GM18511 (cell line): ENCODE results near the gene NUMA1.

ENCODE experiments used
- ATAC-seq: cut with Tn5 transposase; IDR thresholded peaks from one replicate; pipeline ENCODE4 v1.9.1; 2021; ENCODE audit warnings: mild to moderate bottlenecking, moderate library complexity; ENCODE audit not compliant: unreplicated experiment

Gene NUMA1

GRCh38 chr11:71977743-71978418 lies 102.5 kb downstream of the NUMA1 start:
- peak; percentile 63 for ATAC-seq

- ATAC-seq = no peak
These were observed 103.3 kb downstream of the NUMA1 start for GRCh38 chr11:71977090-71977489.

GRCh38 chr11:71976551-71976950 lies 103.8 kb downstream of the NUMA1 start:
- ATAC-seq = no peak

GRCh38 chr11:71971680-71972079 lies 108.7 kb downstream of the NUMA1 start:
- no peak for ATAC-seq

- no peak for ATAC-seq
These were observed 115.7 kb downstream of the NUMA1 start for GRCh38 chr11:71964641-71965040.

- ATAC-seq = no peak
These were observed 116.9 kb downstream of the NUMA1 start for GRCh38 chr11:71963468-71963867.

- ATAC-seq = peak; percentile 84
These were observed 117.8 kb downstream of the NUMA1 start for GRCh38 chr11:71962428-71963038.

- no peak for ATAC-seq
These were observed 124.4 kb downstream of the NUMA1 start for GRCh38 chr11:71955898-71956456.
